ENCODE results near the gene FCRL5.
"Not testable (repeated sequence)": the region's sequence is repeated elsewhere in the genome, so short reads cannot be mapped to it uniquely, and the experiment has no call there.

GRCh38 chr1:157486400-157486799 lies 65.9 kb downstream of the FCRL5 start:
- not testable (repeated sequence) for TF ChIP-seq POLR2A (IDR thresholded peaks at IDR 0.05; ENCODE audit: low read depth, low read length); CTCF (IDR thresholded peaks at IDR 0.05; ENCODE audit: extremely low read depth in 1 of 2, insufficient read depth in 1 of 2, low read depth in 1 of 2, low read length in 2 of 2); JUN (IDR thresholded peaks at IDR 0.05; ENCODE audit: borderline replicate concordance, insufficient read depth, insufficient read length, low read depth); EZH2 (IDR thresholded peaks at IDR 0.05; ENCODE audit: borderline replicate concordance, low read depth, low read length, severe bottlenecking); POLR2AphosphoS5 (IDR thresholded peaks at IDR 0.05; ENCODE audit: insufficient read depth, low read depth, low read length); FOS (IDR thresholded peaks at IDR 0.05; ENCODE audit: borderline replicate concordance, insufficient read depth, low read length); MAX (IDR thresholded peaks at IDR 0.05; ENCODE audit: insufficient read depth, insufficient read length); GATA2 (IDR thresholded peaks at IDR 0.05; ENCODE audit: insufficient read depth, insufficient read length, low read depth, low read length)
